ENCODE data around the gene RNF167. TPM values are rescaled to one million over a fixed set of nuclear protein-coding genes. Genes with fewer than 3 reads are reported as not detected.

RNF167 gene
- total and polyA plus RNA-seq, 2 of the 13 experiments (the other 11 are each of a cell fraction or from before 2014, with no cell fraction given) = 44.1 to 45.4 TPM

DNA sequence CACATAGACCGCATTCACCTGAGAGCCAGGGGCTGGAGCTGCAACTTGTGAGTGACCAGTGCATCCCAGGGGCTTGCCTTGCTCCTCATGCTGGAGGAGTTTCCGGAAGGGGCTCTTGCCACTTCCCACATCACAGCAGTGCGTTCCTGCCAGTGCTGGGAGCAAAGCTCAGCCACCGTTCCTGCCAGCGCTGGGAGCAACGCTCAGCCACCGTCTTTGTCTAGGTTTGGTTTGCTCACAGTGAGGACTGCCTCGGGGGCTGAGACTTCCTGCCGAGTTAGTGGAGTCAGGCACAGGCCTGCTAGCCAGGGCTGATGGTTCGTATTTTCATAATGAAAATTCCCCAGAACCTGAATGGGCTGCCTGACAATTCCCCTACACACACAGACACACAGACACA is 31.8 kb upstream of the RNF167 start (continued):
- TF ChIP-seq, protein P1, sequence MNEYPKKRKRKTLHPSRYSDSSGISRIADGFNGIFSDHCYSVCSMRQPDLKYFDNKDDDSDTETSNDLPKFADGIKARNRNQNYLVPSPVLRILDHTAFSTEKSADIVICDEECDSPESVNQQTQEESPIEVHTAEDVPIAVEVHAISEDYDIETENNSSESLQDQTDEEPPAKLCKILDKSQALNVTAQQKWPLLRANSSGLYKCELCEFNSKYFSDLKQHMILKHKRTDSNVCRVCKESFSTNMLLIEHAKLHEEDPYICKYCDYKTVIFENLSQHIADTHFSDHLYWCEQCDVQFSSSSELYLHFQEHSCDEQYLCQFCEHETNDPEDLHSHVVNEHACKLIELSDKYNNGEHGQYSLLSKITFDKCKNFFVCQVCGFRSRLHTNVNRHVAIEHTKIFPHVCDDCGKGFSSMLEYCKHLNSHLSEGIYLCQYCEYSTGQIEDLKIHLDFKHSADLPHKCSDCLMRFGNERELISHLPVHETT (CRISPR knock-in tag; conservative IDR thresholded peaks at IDR 0.05) = 0 out of 2 replicates have a peak, but pooled peaks have one; percentile 36
- TF ChIP-seq TGIF2 (CRISPR knock-in tag; IDR thresholded peaks at IDR 0.05) (peak; percentile 49; the same call in 1 of the 2 replicates), ZBTB21 (CRISPR knock-in tag; IDR thresholded peaks at IDR 0.05) (peak; percentile 52; the same call in 1 of the 2 replicates), NR2C2 (CRISPR knock-in tag; IDR thresholded peaks at IDR 0.05; ENCODE audit: borderline replicate concordance) (no peak), DR1 (CRISPR knock-in tag; IDR thresholded peaks at IDR 0.05) (no peak; the same call in 1 of the 2 replicates), ZFP37 (CRISPR knock-in tag; IDR thresholded peaks at IDR 0.05; ENCODE audit: borderline replicate concordance) (peak; percentile 54; the same call in 1 of the 2 replicates), ZKSCAN8 (CRISPR knock-in tag; IDR thresholded peaks at IDR 0.05; ENCODE audit: borderline replicate concordance) (0 out of 2 replicates have a peak, but pooled peaks have one; percentile 33), NR2F6 (IDR thresholded peaks at IDR 0.05) (no peak), NR2F6 (CRISPR knock-in tag; IDR thresholded peaks at IDR 0.05) (peak; percentile 62), ZFP36L2 (CRISPR knock-in tag; IDR thresholded peaks at IDR 0.05) (no peak), POLR2A (IDR thresholded peaks at IDR 0.05; ENCODE audit: insufficient read depth in 1 of 2, low read depth in 2 of 2, low read length in 2 of 2) (peak; percentile 39 to 76; a peak in 3 of 4 replicates), PATZ1 (CRISPR knock-in tag; IDR thresholded peaks at IDR 0.05) (peak; percentile 39; the same call in 1 of the 2 replicates), ZNF792 (CRISPR knock-in tag; IDR thresholded peaks at IDR 0.05) (peak; percentile 53; the same call in 1 of the 2 replicates), BATF2 (CRISPR knock-in tag; IDR thresholded peaks at IDR 0.05) (0 out of 2 replicates have a peak, but pooled peaks have one; percentile 25), TARDBP (CRISPR knock-in tag; IDR thresholded peaks at IDR 0.05) (peak; percentile 37; the same call in 1 of the 2 replicates), MED1 (CRISPR knock-in tag; IDR thresholded peaks at IDR 0.05) (peak; percentile 60; the same call in 1 of the 2 replicates), ELF3 (CRISPR knock-in tag; IDR thresholded peaks at IDR 0.05) (peak; percentile 84), SRY (CRISPR knock-in tag; IDR thresholded peaks at IDR 0.05) (0 out of 2 replicates have a peak, but pooled peaks have one; percentile 63)
- TF ChIP-seq, protein P2, sequence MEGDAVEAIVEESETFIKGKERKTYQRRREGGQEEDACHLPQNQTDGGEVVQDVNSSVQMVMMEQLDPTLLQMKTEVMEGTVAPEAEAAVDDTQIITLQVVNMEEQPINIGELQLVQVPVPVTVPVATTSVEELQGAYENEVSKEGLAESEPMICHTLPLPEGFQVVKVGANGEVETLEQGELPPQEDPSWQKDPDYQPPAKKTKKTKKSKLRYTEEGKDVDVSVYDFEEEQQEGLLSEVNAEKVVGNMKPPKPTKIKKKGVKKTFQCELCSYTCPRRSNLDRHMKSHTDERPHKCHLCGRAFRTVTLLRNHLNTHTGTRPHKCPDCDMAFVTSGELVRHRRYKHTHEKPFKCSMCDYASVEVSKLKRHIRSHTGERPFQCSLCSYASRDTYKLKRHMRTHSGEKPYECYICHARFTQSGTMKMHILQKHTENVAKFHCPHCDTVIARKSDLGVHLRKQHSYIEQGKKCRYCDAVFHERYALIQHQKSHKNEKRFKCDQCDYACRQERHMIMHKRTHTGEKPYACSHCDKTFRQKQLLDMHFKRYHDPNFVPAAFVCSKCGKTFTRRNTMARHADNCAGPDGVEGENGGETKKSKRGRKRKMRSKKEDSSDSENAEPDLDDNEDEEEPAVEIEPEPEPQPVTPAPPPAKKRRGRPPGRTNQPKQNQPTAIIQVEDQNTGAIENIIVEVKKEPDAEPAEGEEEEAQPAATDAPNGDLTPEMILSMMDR (CRISPR knock-in tag; IDR thresholded peaks at IDR 0.05) = peak; percentile 16; the same call in 1 of the 2 replicates
- TF ChIP-seq, protein P3, sequence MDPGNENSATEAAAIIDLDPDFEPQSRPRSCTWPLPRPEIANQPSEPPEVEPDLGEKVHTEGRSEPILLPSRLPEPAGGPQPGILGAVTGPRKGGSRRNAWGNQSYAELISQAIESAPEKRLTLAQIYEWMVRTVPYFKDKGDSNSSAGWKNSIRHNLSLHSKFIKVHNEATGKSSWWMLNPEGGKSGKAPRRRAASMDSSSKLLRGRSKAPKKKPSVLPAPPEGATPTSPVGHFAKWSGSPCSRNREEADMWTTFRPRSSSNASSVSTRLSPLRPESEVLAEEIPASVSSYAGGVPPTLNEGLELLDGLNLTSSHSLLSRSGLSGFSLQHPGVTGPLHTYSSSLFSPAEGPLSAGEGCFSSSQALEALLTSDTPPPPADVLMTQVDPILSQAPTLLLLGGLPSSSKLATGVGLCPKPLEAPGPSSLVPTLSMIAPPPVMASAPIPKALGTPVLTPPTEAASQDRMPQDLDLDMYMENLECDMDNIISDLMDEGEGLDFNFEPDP (CRISPR knock-in tag; conservative IDR thresholded peaks at IDR 0.05) = 0 out of 2 replicates have a peak, but pooled peaks have one; percentile 9

All from HepG2 (cell line).